Right hindlimb (tissue), 1 donor: ENCODE results near the gene KRT26.
"Not testable (repeated sequence)": the region's sequence is repeated elsewhere in the genome, so short reads cannot be mapped to it uniquely, and the experiment has no call there.

ENCODE experiments used
- DNase-seq: peaks from one replicate; pipeline ENCODE4 v3.0.0-alpha.2; 2018

Gene KRT26

GRCh38 chr17:40791787-40792436, 19.9 kb upstream of the KRT26 start:
- no peak for DNase-seq

- DNase-seq, result no peak
Measured at GRCh38 chr17:40791111-40791510, 19.1 kb upstream of the KRT26 start.

GRCh38 chr17:40782450-40782849, 10.4 kb upstream of the KRT26 start, which contains the start of gene KRT27:
Gene KRT27, minus strand, starts transcription at chr17:40782550. Its CDS starts 57 bp downstream, at chr17:40782493.
- DNase-seq, result no peak

GRCh38 chr17:40779181-40779909, 7.3 kb upstream of the KRT26 start:
- no peak for DNase-seq

- no peak for DNase-seq
Measured at GRCh38 chr17:40778461-40778860, 6.5 kb upstream of the KRT26 start.

- no peak for DNase-seq
Measured at GRCh38 chr17:40777971-40778370, 6.0 kb upstream of the KRT26 start.

- no peak for DNase-seq
Measured at GRCh38 chr17:40777459-40777858, 5.5 kb upstream of the KRT26 start.

GRCh38 chr17:40775945-40776344, 3.9 kb upstream of the KRT26 start:
- no peak for DNase-seq

- DNase-seq, result no peak
Measured at GRCh38 chr17:40765657-40766056, 6.3 kb downstream of the KRT26 start.

GRCh38 chr17:40763752-40764151, 8.2 kb downstream of the KRT26 start:
- no peak for DNase-seq

- no peak for DNase-seq
Measured at GRCh38 chr17:40760105-40761016, 11.6 kb downstream of the KRT26 start.

GRCh38 chr17:40755231-40755630, 16.8 kb downstream of the KRT26 start, which contains the start of gene KRT25:
Gene KRT25, minus strand, starts transcription at chr17:40755331. Its CDS starts 60 bp downstream, at chr17:40755271.
- DNase-seq, result no peak

- DNase-seq, result no peak
Measured at GRCh38 chr17:40753804-40754203, 18.2 kb downstream of the KRT26 start.

GRCh38 chr17:40751065-40751464, 20.9 kb downstream of the KRT26 start:
- DNase-seq, result peak; percentile 21

GRCh38 chr17:40750391-40750790, 21.6 kb downstream of the KRT26 start:
- DNase-seq, result no peak

- DNase-seq, result not testable (repeated sequence)
Measured at GRCh38 chr17:40748666-40749065, 23.3 kb downstream of the KRT26 start.

GRCh38 chr17:40738553-40738952, 33.4 kb downstream of the KRT26 start:
- no peak for DNase-seq

- no peak for DNase-seq
Measured at GRCh38 chr17:40735016-40735415, 37.0 kb downstream of the KRT26 start.

GRCh38 chr17:40734018-40734417, 38.0 kb downstream of the KRT26 start:
- no peak for DNase-seq

- no peak for DNase-seq
Measured at GRCh38 chr17:40730970-40731369, 41.0 kb downstream of the KRT26 start.

GRCh38 chr17:40727447-40728231, 44.4 kb downstream of the KRT26 start:
- no peak for DNase-seq

GRCh38 chr17:40726919-40727318, 45.1 kb downstream of the KRT26 start:
- DNase-seq, result no peak
